NB4 (cell line): ENCODE data around the gene TNFSF13.
A peak's percentile ranks its signal among the peaks of the same experiment; 100 is the strongest.

Source experiments
- POLR2A ChIP-seq: IDR thresholded peaks from 2 replicates; pipeline ENCODE4 v1.6.1; 2011; ENCODE audit warnings: mild to moderate bottlenecking; ENCODE audit not compliant: insufficient read length; ENCODE audit errors: extremely low read depth
- TF ChIP-seq, protein P1 (sequence below): IDR thresholded peaks from 2 replicates; pipeline ENCODE4 v1.6.1; 2011; ENCODE audit warnings: low read depth, low read length
- TF ChIP-seq, protein P2 (sequence below): IDR thresholded peaks from one replicate; pipeline ENCODE4 v1.5.1; 2012; ENCODE audit warnings: low read depth, low read length

DNA sequence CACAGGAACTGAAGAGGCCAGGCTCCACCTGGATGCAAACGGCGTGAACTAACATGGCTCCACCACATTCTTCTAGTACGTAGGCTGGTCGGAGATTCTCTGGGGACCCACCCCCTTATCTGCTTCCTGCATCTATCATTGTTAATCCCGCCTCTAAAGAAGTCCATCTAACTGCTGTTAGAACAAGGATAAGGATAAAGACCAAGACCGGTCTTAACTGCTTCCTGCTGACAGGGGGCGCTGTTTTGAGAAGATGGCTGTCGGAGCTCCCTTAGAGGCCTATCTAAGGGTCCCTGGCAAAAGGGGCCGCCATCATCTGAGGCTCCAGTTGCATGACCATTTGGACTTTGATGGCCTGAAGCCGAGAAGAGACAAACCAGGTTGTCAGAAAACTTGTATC, 35.5 kb upstream of the TNFSF13 start:
- TF ChIP-seq, protein P1, sequence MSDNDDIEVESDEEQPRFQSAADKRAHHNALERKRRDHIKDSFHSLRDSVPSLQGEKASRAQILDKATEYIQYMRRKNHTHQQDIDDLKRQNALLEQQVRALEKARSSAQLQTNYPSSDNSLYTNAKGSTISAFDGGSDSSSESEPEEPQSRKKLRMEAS: no peak
- TF ChIP-seq POLR2A: no peak
- TF ChIP-seq, protein P2, sequence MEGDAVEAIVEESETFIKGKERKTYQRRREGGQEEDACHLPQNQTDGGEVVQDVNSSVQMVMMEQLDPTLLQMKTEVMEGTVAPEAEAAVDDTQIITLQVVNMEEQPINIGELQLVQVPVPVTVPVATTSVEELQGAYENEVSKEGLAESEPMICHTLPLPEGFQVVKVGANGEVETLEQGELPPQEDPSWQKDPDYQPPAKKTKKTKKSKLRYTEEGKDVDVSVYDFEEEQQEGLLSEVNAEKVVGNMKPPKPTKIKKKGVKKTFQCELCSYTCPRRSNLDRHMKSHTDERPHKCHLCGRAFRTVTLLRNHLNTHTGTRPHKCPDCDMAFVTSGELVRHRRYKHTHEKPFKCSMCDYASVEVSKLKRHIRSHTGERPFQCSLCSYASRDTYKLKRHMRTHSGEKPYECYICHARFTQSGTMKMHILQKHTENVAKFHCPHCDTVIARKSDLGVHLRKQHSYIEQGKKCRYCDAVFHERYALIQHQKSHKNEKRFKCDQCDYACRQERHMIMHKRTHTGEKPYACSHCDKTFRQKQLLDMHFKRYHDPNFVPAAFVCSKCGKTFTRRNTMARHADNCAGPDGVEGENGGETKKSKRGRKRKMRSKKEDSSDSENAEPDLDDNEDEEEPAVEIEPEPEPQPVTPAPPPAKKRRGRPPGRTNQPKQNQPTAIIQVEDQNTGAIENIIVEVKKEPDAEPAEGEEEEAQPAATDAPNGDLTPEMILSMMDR: peak; percentile 27
